Measurements from ENCODE around the gene DNAJC18. TPM values are rescaled to one million over a fixed set of nuclear protein-coding genes. Genes with fewer than 3 reads are reported as not detected.

Gene DNAJC18
- total and polyA plus RNA-seq, 8 donors: 1.1 to 5.8 (median 1.9) TPM

DNA sequence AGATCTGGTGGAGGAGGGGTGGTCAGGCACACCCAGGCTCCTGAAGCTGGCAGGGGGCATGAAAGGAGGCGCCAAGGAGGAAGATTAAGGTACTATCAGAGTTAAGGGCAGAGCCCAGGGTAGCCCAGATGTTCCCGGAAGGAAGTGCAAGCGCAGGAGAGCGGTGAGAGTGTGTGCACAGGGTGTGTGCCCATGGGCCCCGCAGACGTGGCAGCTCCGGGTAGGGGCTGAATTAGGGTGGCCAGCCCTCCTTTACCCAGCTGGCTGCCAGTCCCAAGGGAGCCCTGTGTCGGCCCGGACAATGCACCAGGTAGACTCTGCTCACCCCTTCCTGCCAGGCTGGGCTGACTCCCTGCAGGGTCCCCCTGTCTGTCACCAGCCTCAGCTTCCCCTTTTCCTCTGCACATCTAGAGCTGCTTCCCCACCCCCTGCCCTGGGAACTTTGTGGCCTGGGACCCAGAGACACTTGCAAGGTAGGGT is 31.5 kb upstream of the DNAJC18 start, which contains the start of gene SMIM33:
TSS of gene SMIM33 (plus strand) at position 184 of the 480 bp plus-strand sequence. CDS start at position 302, 118 bp downstream.
- no peaks in the 10 kb centered on the region for H3K27me3 ChIP-seq
- 67 to 74% methylated on average over 9 of the region's 9 CpGs for WGBS, 2 donors
- intact Hi-C loops (cut with DNase I): no loop called here
- H3K9me3 ChIP-seq: no peaks in the 10 kb centered on the region
- H3K27ac ChIP-seq: no peak within 1 kb of the TSS
- TF ChIP-seq, protein P1, sequence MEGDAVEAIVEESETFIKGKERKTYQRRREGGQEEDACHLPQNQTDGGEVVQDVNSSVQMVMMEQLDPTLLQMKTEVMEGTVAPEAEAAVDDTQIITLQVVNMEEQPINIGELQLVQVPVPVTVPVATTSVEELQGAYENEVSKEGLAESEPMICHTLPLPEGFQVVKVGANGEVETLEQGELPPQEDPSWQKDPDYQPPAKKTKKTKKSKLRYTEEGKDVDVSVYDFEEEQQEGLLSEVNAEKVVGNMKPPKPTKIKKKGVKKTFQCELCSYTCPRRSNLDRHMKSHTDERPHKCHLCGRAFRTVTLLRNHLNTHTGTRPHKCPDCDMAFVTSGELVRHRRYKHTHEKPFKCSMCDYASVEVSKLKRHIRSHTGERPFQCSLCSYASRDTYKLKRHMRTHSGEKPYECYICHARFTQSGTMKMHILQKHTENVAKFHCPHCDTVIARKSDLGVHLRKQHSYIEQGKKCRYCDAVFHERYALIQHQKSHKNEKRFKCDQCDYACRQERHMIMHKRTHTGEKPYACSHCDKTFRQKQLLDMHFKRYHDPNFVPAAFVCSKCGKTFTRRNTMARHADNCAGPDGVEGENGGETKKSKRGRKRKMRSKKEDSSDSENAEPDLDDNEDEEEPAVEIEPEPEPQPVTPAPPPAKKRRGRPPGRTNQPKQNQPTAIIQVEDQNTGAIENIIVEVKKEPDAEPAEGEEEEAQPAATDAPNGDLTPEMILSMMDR (IDR thresholded peaks at IDR 0.05): no peak
- no peaks in the 10 kb centered on the region for H3K4me1 ChIP-seq
- DNase-seq (no peak), FAIRE-seq (no peak), ATAC-seq (peak in 1 of 4 donors; percentile 47)
- no peak within 1 kb of the TSS for H3K4me3 ChIP-seq
- no peaks in the 10 kb centered on the region for H3K36me3 ChIP-seq

DNA sequence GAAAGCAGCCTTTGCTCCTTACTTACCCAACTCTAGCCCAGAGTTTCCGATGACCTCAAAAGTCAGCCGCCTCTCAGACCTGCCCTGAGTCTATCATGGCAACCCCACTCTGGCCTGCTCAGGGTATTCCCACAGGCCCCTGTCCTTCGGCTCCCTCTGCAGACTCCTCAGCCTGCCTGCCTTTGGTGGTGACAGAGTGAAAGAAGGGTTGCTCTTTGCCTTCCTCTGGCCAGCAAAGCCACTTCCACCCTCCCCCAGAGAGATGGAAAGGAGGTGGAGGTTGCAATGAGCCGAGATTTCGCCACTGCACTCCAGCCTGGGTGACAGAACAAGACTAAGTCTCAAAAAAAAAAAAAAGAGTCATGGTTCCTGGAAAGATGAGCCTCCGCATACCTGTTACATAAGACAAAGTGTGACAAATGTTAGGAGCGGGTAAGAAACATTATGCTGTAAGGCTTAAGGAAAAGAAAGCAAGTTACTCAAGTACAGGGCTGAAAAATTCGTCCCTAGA is 29.2 kb upstream of the DNAJC18 start:
- WGBS, 2 donors: 74% methylated on average over 8 of the region's 8 CpGs
- Histone ChIP-seq H3K27ac (no peak overlapping the region), H3K4me3 (no peak overlapping the region), H3K27me3 (no peaks in the 10 kb centered on the region), H3K4me1 (no peaks in the 10 kb centered on the region), H3K9me3 (no peaks in the 10 kb centered on the region), H3K36me3 (no peaks in the 10 kb centered on the region)
- no peak for FAIRE-seq
- DNase-seq: peak in 1 of 6 donors; percentile 10
- TF ChIP-seq, protein P1 (IDR thresholded peaks at IDR 0.05): no peak
- intact Hi-C loops (cut with DNase I): no loop called here
- ATAC-seq: peak in 1 of 4 donors; percentile 28

- FAIRE-seq (no peak), ATAC-seq (no peak), DNase-seq (no peak)
- Histone ChIP-seq H3K36me3 (no peaks in the 10 kb centered on the region), H3K4me3 (no peak within 1 kb of the TSS), H3K9me3 (no peaks in the 10 kb centered on the region), H3K27ac (no peak within 1 kb of the TSS), H3K27me3 (no peaks in the 10 kb centered on the region), H3K4me1 (no peaks in the 10 kb centered on the region)
- intact Hi-C loops (cut with DNase I): no loop called here
- 80 to 87% methylated on average over 6 to 10 of the region's 10 CpGs for WGBS, 2 donors
- TF ChIP-seq, protein P1 (IDR thresholded peaks at IDR 0.05): no peak
These were observed 23.4 kb upstream of the DNAJC18 start, which contains the start of gene ECSCR for GRCh38 chr5:139462586-139463276. Gene ECSCR, minus strand, starts transcription at chr5:139462743. Its CDS starts 73 bp downstream, at chr5:139462670.

GRCh38 chr5:139461698-139462097 is 22.4 kb upstream of the DNAJC18 start:
- FAIRE-seq (no peak), ATAC-seq (no peak), DNase-seq (no peak)
- no peaks in the 10 kb centered on the region for H3K27me3 ChIP-seq
- H3K27ac ChIP-seq: no peak overlapping the region
- H3K4me1 ChIP-seq: no peaks in the 10 kb centered on the region
- no peaks in the 10 kb centered on the region for H3K36me3 ChIP-seq
- no peaks in the 10 kb centered on the region for H3K9me3 ChIP-seq
- no peak overlapping the region for H3K4me3 ChIP-seq
- intact Hi-C loops (cut with DNase I): no loop called here
- TF ChIP-seq, protein P1 (IDR thresholded peaks at IDR 0.05): no peak
- 69 to 70% methylated on average over 5 of the region's 5 CpGs for WGBS, 2 donors

DNA sequence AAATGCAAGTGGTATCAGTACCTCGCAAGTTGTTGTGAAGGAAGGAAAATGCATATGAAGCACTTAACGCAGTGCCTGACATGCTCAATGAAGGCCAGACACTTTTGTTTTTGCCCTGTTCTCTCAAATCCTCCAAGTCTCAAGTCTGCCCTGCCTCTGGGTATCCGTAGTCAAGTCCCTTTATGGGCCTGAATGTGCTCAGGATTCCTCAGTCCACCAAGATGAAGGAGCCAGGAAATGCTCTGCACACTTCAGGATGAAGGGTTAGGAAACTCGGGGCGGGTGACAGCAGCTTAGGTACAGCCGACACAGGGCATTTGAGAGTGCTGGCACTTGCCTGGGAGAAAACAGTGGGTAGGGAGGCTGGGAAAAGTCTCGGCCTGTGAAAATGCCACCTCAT is 21.9 kb upstream of the DNAJC18 start:
- FAIRE-seq (no peak), ATAC-seq (no peak), DNase-seq (no peak)
- Histone ChIP-seq H3K4me1 (no peaks in the 10 kb centered on the region), H3K27me3 (no peaks in the 10 kb centered on the region), H3K9me3 (no peaks in the 10 kb centered on the region), H3K36me3 (no peaks in the 10 kb centered on the region), H3K4me3 (no peak overlapping the region), H3K27ac (no peak overlapping the region)
- TF ChIP-seq, protein P1 (IDR thresholded peaks at IDR 0.05): no peak
- intact Hi-C loops (cut with DNase I): no loop called here
- 77 to 79% methylated on average over 7 of the region's 7 CpGs for whole genome bisulfite sequencing, 2 donors
